HepG2 (cell line): ENCODE results near the gene KRTCAP3. TPM values are rescaled to one million over a fixed set of nuclear protein-coding genes. Genes with fewer than 3 reads are reported as not detected.

Source experiments
- ARNT2 ChIP-seq: sonication (generic); formaldehyde crosslinking; IDR thresholded peaks from 2 replicates; pipeline ENCODE4 v1.8.0; 2022; ENCODE audit warnings: mild to moderate bottlenecking, low read depth, missing genetic modification reagents, moderate library complexity
- CBX2 ChIP-seq, 2 experiments: fragments of 200-600 bp in 1 of 2; sonication (generic); formaldehyde crosslinking in 1 of 2; IDR thresholded peaks; 2 replicates each; pipeline versions ENCODE4 v1.7.0 to v1.8.1; 2018 to 2022; ENCODE audit warnings: low read depth in 2 of 2, low read length in 1 of 2, mild to moderate bottlenecking in 1 of 2, missing genetic modification reagents in 1 of 2
- CHD4 ChIP-seq: fragments of 200-600 bp; sonication (generic); IDR thresholded peaks from 2 replicates; pipeline ENCODE4 v1.7.0; 2017; ENCODE audit warnings: mild to moderate bottlenecking, low read length, borderline replicate concordance
- NCOA2 ChIP-seq: sonication (generic); formaldehyde crosslinking; IDR thresholded peaks from 2 replicates; pipeline ENCODE4 v1.8.0; 2022; ENCODE audit warnings: inconsistent platforms
- NFE2L2 ChIP-seq: fragments of 150-350 bp; IDR thresholded peaks from 2 replicates; pipeline ENCODE4 v1.6.1; 2014; ENCODE audit warnings: low read length
- PCBP2 ChIP-seq: fragments of 200-400 bp; formaldehyde crosslinking; optimal IDR thresholded peaks from 2 replicates; pipeline ENCODE3; 2018; ENCODE audit warnings: low read length, low read depth; ENCODE audit not compliant: poor library complexity, severe bottlenecking
- POLR2A ChIP-seq, 2 experiments: IDR thresholded peaks; 2 replicates each; pipeline ENCODE4 v1.6.1; 2011; ENCODE audit warnings: low read depth in 2 of 2, low read length in 2 of 2, mild to moderate bottlenecking in 1 of 2, moderate library complexity in 1 of 2; ENCODE audit not compliant: insufficient read depth in 1 of 2
- RFX3 ChIP-seq: IDR thresholded peaks from 2 replicates; pipeline ENCODE4 v1.6.1; 2016; ENCODE audit warnings: missing biosample characterization, missing genetic modification reagents
- TBL1XR1 ChIP-seq: fragments of 150-350 bp; IDR thresholded peaks from 2 replicates; pipeline ENCODE4 v1.6.1; 2014; ENCODE audit warnings: borderline replicate concordance, low read length; ENCODE audit not compliant: partially characterized antibody
- TCF12 ChIP-seq, 2 experiments: fragments of 450-650 bp in 1 of 2; sonication (generic) in 1 of 2; formaldehyde crosslinking in 1 of 2; IDR thresholded peaks; 2 replicates each; pipeline versions ENCODE4 v1.6.1 to v1.8.0; 2017 to 2022; ENCODE audit warnings: antibody characterized with exemption in 1 of 2, mild to moderate bottlenecking in 1 of 2, missing genetic modification reagents in 1 of 2, moderate library complexity in 1 of 2
- ZFX ChIP-seq: sonication (generic); formaldehyde crosslinking; IDR thresholded peaks from 2 replicates; pipeline ENCODE4 v1.4.0; 2020; ENCODE audit warnings: mild to moderate bottlenecking, low read depth, missing genetic modification reagents, moderate library complexity
- ZMYM2 ChIP-seq: sonication (generic); formaldehyde crosslinking; IDR thresholded peaks from 2 replicates; pipeline ENCODE4 v1.8.0; 2022; ENCODE audit warnings: mild to moderate bottlenecking, missing genetic modification reagents
- ZNF34 ChIP-seq: sonication (generic); formaldehyde crosslinking; IDR thresholded peaks from 2 replicates; pipeline ENCODE4 v1.4.0; 2020; ENCODE audit warnings: mild to moderate bottlenecking, missing genetic modification reagents, borderline replicate concordance
- ZNF44 ChIP-seq: sonication (generic); formaldehyde crosslinking; IDR thresholded peaks from 2 replicates; pipeline ENCODE4 v1.5.1; 2020; ENCODE audit warnings: mild to moderate bottlenecking, missing genetic modification reagents
- ZNF572 ChIP-seq: sonication (generic); formaldehyde crosslinking; IDR thresholded peaks from 2 replicates; pipeline ENCODE4 v1.5.1; 2020; ENCODE audit warnings: mild to moderate bottlenecking, missing genetic modification reagents
- ZNF703 ChIP-seq: sonication (generic); formaldehyde crosslinking; IDR thresholded peaks from 2 replicates; pipeline ENCODE4 v1.5.1; 2020; ENCODE audit warnings: missing genetic modification reagents, mild to moderate bottlenecking, moderate library complexity, borderline replicate concordance
- polyA plus RNA-seq, 8 experiments: library from polyadenylated mRNA; depleted of rRNA in 3 of 8; stranded (reverse) in 7 of 8; unstranded in 1 of 8; fragments of >200 nt; fragmentation: Illumina TruSeq in 4 of 8; extraction: Trizol in 4 of 8; gene quantifications; 2 replicates each; pipeline versions ENCODE4 v1.2.1 to v1.2.3, GENCODE V29; 2011 to 2016; ENCODE audit warnings: low read depth in 4 of 8, missing spikeins in 1 of 8, mixed read lengths in 1 of 8; ENCODE audit not compliant: insufficient read depth in 1 of 8
- total RNA-seq, 5 experiments: library from RNA; depleted of rRNA; stranded (reverse); fragments of >200 nt; fragmentation: Illumina TruSeq; extraction: Trizol; gene quantifications; 2 replicates each; pipeline ENCODE4 v1.2.3, GENCODE V29; 2016; ENCODE audit warnings: low read depth in 1 of 5
- TF ChIP-seq, protein P1 (sequence below): sonication (generic); formaldehyde crosslinking; IDR thresholded peaks from 2 replicates; pipeline ENCODE4 v1.4.0; 2020; ENCODE audit warnings: mild to moderate bottlenecking, missing genetic modification reagents
- TF ChIP-seq, protein P2 (sequence below): sonication (generic); formaldehyde crosslinking; IDR thresholded peaks from 2 replicates; pipeline ENCODE4 v1.4.0; 2020; ENCODE audit warnings: mild to moderate bottlenecking, missing genetic modification reagents
- TF ChIP-seq, protein P3 (sequence below): sonication (generic); formaldehyde crosslinking; IDR thresholded peaks from 2 replicates; pipeline ENCODE4 v1.9.0; 2022; ENCODE audit warnings: low read depth, missing genetic modification reagents
- TF ChIP-seq, protein P4 (sequence below): sonication (generic); formaldehyde crosslinking; IDR thresholded peaks from 2 replicates; pipeline ENCODE4 v1.8.0; 2022; ENCODE audit warnings: missing genetic modification reagents, mild to moderate bottlenecking, inconsistent platforms, borderline replicate concordance

The KRTCAP3 gene
- total and polyA plus RNA-seq, 2 of the 13 experiments (the other 11 are each of a cell fraction or from before 2014, with no cell fraction given) = 2.1 to 4.5 TPM

DNA sequence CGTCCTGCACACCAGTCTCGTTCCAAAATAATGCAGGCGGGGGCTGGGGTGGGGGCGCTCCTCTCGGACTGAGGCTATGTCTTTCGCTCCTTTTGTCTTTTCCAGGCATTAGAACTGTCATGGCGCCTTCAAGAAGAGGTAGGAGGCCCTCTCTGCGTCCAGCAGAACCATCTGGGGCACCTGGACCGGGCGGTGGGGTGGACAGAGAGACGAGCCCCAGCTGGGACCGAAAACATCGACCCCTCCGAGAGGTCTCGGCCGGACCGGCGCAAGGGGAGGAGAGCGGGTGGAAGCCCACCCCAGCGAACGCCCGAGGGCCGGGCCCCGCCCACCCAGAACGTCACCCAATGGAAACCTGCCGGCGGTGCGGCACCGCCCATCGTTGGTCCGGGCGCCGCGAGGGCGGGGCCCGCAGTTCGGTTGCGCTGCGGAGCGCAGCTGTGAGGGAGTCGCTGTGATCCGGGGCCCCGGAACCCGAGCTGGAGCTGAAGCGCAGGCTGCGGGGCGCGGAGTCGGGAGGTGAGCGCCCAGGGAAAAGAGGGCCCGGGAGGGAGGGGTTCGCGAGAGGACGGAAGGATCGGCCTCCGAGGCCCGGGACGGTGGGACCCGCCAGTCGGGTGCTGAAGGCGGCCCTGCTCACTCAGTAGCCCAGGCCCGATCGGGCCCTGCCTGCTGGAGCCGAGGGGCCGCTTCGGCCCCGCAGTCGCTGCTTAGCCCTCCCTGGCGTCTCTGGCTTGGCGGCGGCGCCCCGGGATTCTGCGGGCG lies 13.8 kb upstream of the KRTCAP3 start, which contains the start of gene NRBP1 (continued):
- TF ChIP-seq TBL1XR1 = peak; percentile 57
- no peak; the same call in 1 of the 2 replicates for TF ChIP-seq NCOA2
- TF ChIP-seq ZNF34 = 0 out of 2 replicates have a peak, but pooled peaks have one; percentile 8
- no peak for TF ChIP-seq NFE2L2
- no peak for TF ChIP-seq TCF12 (IDR thresholded peaks at IDR 0.05)
- no peak; the same call in 1 of the 2 replicates for TF ChIP-seq TCF12 (CRISPR knock-in tag; IDR thresholded peaks at IDR 0.05)
- TF ChIP-seq ZNF572 (CRISPR knock-in tag) = 0 out of 2 replicates have a peak, but pooled peaks have one; percentile 88
- TF ChIP-seq ZNF703 (CRISPR knock-in tag) = peak; percentile 44; the same call in 1 of the 2 replicates
- TF ChIP-seq PCBP2 = no peak
- peak; percentile 90 for TF ChIP-seq ZFX (CRISPR knock-in tag)
- TF ChIP-seq ZNF44 (CRISPR knock-in tag) = peak; percentile 97
- TF ChIP-seq POLR2A (IDR thresholded peaks at IDR 0.05; ENCODE audit: insufficient read depth in 1 of 2, low read depth in 2 of 2, low read length in 2 of 2) = peak; percentile 93 to 94
- TF ChIP-seq CBX2 (IDR thresholded peaks at IDR 0.05; ENCODE audit: low read depth, low read length) = no peak
- no peak for TF ChIP-seq CBX2 (CRISPR knock-in tag; IDR thresholded peaks at IDR 0.05; ENCODE audit: low read depth)
- TF ChIP-seq, protein P1, sequence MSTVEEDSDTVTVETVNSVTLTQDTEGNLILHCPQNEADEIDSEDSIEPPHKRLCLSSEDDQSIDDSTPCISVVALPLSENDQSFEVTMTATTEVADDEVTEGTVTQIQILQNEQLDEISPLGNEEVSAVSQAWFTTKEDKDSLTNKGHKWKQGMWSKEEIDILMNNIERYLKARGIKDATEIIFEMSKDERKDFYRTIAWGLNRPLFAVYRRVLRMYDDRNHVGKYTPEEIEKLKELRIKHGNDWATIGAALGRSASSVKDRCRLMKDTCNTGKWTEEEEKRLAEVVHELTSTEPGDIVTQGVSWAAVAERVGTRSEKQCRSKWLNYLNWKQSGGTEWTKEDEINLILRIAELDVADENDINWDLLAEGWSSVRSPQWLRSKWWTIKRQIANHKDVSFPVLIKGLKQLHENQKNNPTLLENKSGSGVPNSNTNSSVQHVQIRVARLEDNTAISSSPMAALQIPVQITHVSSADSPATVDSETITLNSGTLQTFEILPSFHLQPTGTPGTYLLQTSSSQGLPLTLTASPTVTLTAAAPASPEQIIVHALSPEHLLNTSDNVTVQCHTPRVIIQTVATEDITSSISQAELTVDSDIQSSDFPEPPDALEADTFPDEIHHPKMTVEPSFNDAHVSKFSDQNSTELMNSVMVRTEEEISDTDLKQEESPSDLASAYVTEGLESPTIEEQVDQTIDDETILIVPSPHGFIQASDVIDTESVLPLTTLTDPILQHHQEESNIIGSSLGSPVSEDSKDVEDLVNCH (CRISPR knock-in tag) = peak; percentile 84; the same call in 1 of the 2 replicates
- TF ChIP-seq, protein P2, sequence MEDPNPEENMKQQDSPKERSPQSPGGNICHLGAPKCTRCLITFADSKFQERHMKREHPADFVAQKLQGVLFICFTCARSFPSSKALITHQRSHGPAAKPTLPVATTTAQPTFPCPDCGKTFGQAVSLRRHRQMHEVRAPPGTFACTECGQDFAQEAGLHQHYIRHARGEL (CRISPR knock-in tag) = peak; percentile 78; the same call in 1 of the 2 replicates
- TF ChIP-seq, protein P3, sequence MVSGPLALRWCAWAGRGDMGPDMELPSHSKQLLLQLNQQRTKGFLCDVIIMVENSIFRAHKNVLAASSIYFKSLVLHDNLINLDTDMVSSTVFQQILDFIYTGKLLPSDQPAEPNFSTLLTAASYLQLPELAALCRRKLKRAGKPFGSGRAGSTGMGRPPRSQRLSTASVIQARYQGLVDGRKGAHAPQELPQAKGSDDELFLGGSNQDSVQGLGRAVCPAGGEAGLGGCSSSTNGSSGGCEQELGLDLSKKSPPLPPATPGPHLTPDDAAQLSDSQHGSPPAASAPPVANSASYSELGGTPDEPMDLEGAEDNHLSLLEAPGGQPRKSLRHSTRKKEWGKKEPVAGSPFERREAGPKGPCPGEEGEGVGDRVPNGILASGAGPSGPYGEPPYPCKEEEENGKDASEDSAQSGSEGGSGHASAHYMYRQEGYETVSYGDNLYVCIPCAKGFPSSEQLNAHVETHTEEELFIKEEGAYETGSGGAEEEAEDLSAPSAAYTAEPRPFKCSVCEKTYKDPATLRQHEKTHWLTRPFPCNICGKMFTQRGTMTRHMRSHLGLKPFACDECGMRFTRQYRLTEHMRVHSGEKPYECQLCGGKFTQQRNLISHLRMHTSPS (CRISPR knock-in tag) = peak; percentile 51; the same call in 1 of the 2 replicates
- TF ChIP-seq RFX3 (CRISPR knock-in tag) = peak; percentile 9; the same call in 1 of the 2 replicates
- TF ChIP-seq ZMYM2 (CRISPR knock-in tag) = peak; percentile 83; the same call in 1 of the 2 replicates
- TF ChIP-seq, protein P4, sequence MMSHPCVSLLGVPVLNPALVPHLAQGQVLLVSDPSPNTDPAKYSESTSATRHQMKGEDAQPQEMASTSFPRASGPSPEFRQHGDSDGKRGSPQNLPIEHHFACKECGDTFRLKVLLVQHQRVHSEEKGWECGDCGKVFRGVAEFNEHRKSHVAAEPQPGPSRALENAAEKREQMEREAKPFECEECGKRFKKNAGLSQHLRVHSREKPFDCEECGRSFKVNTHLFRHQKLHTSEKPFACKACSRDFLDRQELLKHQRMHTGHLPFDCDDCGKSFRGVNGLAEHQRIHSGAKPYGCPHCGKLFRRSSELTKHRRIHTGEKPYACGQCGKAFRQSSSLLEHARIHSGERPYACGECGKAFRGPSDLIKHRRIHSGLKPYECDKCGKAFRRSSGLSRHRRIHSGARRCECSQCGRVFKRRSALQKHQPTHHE (CRISPR knock-in tag) = peak; percentile 71
- TF ChIP-seq ARNT2 (CRISPR knock-in tag) = peak; percentile 86
- no peak for TF ChIP-seq CHD4
